ENCODE results near the gene SH3BP4. TPM values are rescaled to one million over a fixed set of nuclear protein-coding genes. Genes with fewer than 3 reads are reported as not detected.

SH3BP4 gene
- total and polyA plus RNA-seq, 8 donors, result 24.1 to 35.0 (median 28.6) TPM

DNA sequence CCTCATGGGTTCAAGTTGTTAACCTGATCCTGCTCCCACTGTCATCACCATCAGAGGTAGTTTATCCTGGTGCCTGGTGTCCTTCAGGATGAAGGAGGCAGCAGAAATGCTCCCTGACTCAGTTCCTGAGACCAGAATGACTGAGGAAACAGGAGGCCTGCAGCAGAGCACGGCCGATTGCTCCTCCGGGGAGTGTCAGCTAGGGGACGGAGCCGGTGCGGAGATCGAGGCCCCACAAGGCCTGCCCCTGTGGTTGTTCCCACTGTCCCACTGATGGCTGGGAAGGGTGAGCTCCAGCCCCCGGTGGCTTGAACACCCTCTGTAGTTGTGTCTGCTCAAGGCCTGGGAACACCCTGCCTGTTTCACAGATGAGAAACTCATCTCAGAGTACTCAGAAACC is 45.6 kb downstream of the SH3BP4 start:
- ATAC-seq (no peak), DNase-seq (no peak)
- no peaks in the 10 kb centered on the region for H3K27me3 ChIP-seq
- no peak overlapping the region for H3K27ac ChIP-seq
- intact Hi-C loops (cut with DNase I), result no loop called here
- no peaks in the 10 kb centered on the region for H3K9me3 ChIP-seq
- no peak overlapping the region for H3K4me3 ChIP-seq
- no peak for TF ChIP-seq CTCF (IDR thresholded peaks at IDR 0.05)
- H3K4me1 ChIP-seq, result peaks cover 3 to 13% of the 10 kb centered on the region in 2 donors
- H3K36me3 ChIP-seq, result no peaks in the 10 kb centered on the region

GRCh38 chr2:234998404-234999211 is 46.8 kb downstream of the SH3BP4 start:
- TF ChIP-seq CTCF (IDR thresholded peaks at IDR 0.05), result no peak
- H3K9me3 ChIP-seq, result no peaks in the 10 kb centered on the region
- H3K4me3 ChIP-seq, result no peak overlapping the region
- no peak overlapping the region for H3K27ac ChIP-seq
- no peaks in the 10 kb centered on the region for H3K27me3 ChIP-seq
- no peak for DNase-seq
- intact Hi-C loops (cut with DNase I), result no loop called here
- H3K4me1 ChIP-seq, result peaks cover 3% of the 10 kb centered on the region in 2 donors
- ATAC-seq, result peak; percentile 59
- no peaks in the 10 kb centered on the region for H3K36me3 ChIP-seq

DNA sequence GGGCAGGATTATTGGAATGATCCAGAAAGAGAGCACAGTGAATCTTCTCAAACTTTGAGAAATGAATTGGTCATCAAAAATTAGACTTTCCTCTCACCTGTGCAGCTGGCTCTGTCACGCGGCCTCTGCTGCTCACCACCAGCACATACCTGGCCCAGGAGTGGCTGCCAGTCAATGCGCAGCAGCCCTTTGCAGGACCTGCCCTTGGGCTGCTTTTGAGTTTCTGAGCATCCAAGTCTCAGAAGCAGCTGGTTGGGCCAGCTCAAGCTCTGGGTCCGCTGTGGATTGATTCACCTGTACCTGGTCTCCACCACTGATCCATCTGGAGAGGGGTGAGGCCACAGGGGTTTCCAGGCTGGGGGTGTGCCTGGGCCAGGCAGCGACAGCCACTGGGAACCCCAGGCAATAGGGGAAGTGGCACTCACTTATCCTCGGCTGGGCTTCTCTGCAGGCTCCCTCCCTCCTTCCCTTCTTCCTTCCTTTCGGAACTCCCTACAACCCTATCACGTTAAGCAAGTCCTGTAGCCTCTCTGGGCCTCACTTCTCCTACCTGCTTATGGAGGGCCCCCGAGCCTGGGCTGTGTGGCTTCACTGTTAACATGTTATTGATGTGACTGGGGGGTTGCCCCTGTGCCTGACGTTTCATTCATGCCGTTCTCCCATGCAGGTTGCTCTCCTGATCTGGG is 48.1 kb downstream of the SH3BP4 start:
- ATAC-seq (no peak), DNase-seq (peak in 1 of 4 donors; percentile 36)
- TF ChIP-seq CTCF (IDR thresholded peaks at IDR 0.05), result no peak
- Histone ChIP-seq H3K4me3 (no peak overlapping the region), H3K36me3 (no peaks in the 10 kb centered on the region), H3K9me3 (no peaks in the 10 kb centered on the region), H3K27ac (no peak overlapping the region), H3K27me3 (no peaks in the 10 kb centered on the region), H3K4me1 (no peaks in the 10 kb centered on the region)
- intact Hi-C loops (cut with DNase I), result no loop called here

GRCh38 chr2:235000426-235001236 is 48.8 kb downstream of the SH3BP4 start:
- ATAC-seq (no peak), DNase-seq (peak in 1 of 4 donors; percentile 32)
- Histone ChIP-seq H3K4me1 (no peaks in the 10 kb centered on the region), H3K4me3 (no peak overlapping the region), H3K27me3 (no peaks in the 10 kb centered on the region), H3K27ac (peak overlapping the region in 1 of 2 donors; percentile 37), H3K9me3 (no peaks in the 10 kb centered on the region), H3K36me3 (no peaks in the 10 kb centered on the region)
- intact Hi-C loops (cut with DNase I), result no loop called here
- no peak for TF ChIP-seq CTCF (IDR thresholded peaks at IDR 0.05)
